ENCODE measurements around the gene PARN.
A peak's percentile ranks its signal among the peaks of the same experiment; 100 is the strongest.
"Not testable (repeated sequence)": the region's sequence is repeated elsewhere in the genome, so short reads cannot be mapped to it uniquely, and the experiment has no call there.

PARN gene

DNA sequence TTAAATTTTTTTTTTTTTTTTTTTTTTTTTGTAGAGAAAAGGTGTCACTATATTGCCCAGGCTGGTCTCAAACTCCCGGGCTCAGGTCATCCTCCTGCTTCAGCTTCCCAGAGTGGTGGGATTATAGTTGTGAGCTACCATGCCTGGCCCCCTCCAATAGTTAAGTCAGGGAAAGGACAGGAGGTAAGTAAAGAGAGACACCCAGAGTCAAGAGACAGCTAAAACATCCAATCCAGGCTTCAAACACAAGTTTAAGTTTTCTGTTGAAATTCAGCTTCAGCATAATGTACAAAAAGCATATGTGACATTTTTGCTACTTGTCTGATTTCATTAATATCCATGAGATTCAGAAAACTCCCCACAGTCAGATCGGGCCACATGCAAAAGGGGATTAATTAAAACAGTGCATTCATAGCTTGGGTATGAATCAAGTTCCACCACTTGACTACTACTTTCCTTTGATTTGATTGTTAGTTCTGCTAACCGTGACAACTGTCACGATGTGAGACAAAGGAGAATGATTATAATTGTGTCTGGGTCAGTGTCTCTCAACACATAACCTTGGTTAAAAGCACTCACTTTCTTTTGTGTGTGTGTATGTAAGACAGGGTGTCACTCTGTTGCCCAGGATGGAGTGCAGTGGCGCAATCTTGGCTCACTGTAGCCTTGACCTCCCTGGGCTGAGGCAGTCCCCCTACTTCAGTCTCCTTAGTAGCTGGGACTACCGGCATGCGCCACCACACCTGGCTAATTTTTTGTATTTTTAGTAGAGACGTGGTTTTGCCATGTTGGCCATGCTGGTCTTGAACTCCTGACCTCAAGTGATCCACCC lies 184.9 kb downstream of the PARN start:
- TF ChIP-seq CTCF (IDR thresholded peaks at IDR 0.05; ENCODE audit: low read depth, low read length): no peak
- in situ Hi-C loops (cut with HindIII; ENCODE audit: low sequenced_read_pairs): no loop called here
- no peak for DNase-seq (ENCODE audit: low read depth, low spot score)
- H3K4me3 ChIP-seq (ENCODE audit: low read depth, low read length): no peak overlapping the region

DNA sequence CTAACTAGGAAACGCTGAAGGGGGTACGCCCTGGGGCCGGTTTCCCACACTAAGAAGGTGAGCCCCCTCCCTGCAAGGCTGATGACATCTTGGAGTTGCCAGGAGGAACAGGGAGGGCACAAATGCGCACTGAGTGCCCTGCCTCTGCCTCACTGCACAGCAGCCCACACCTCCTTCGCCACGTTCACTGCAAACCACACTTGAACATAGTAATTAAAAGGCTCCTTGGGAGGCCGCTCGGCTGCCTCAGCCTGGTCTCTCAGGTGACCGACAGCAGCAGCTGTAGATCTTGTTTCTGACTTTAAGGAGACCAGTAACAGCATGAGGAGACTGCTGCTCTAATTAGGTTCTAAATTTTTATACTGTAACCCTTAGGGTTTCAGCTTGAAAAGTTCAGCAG lies 188.5 kb downstream of the PARN start:
- in situ Hi-C loops (cut with HindIII; ENCODE audit: low sequenced_read_pairs); DNase-seq (ENCODE audit: low read depth, low spot score); H3K4me3 ChIP-seq (ENCODE audit: low read depth, low read length): not testable (repeated sequence)

DNA sequence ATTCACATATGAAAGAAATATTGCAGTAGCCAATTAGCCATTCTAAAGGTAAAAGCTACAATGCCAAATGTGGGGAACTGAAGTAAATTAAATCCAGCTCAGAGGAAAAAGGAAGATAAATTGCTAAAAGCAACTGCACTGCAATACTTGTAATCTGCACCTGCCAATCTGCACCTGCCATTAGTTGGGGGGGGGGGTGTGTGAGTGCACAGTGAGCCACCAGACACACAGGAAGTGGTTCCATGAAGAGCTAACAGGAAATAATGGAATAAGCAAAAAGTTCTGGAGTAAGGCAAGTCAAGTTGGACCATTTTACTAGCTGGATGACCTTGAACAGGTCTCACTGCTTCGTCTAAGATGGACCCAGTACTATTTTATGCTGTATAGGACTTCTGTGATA lies 191.8 kb downstream of the PARN start:
- in situ Hi-C loops (cut with HindIII; ENCODE audit: low sequenced_read_pairs): no loop called here
- no peak for TF ChIP-seq CTCF (IDR thresholded peaks at IDR 0.05; ENCODE audit: low read depth, low read length)
- DNase-seq (ENCODE audit: low read depth, low spot score): no peak

GRCh38 chr16:14437426-14437825 lies 192.6 kb downstream of the PARN start:
- in situ Hi-C loops (cut with HindIII; ENCODE audit: low sequenced_read_pairs): no loop called here
- H3K4me3 ChIP-seq (ENCODE audit: low read depth, low read length): no peak overlapping the region
- no peak for DNase-seq (ENCODE audit: low read depth, low spot score)
- no peak for TF ChIP-seq CTCF (IDR thresholded peaks at IDR 0.05; ENCODE audit: low read depth, low read length)

More for the DNA sequence above, 191.8 kb downstream of the PARN start:
- no peak overlapping the region for H3K4me3 ChIP-seq (ENCODE audit: low read depth, low read length)

GRCh38 chr16:14436401-14436955 lies 193.6 kb downstream of the PARN start:
- DNase-seq (ENCODE audit: low read depth, low spot score): peak; percentile 25
- no peak overlapping the region for H3K4me3 ChIP-seq (ENCODE audit: low read depth, low read length)
- TF ChIP-seq CTCF (IDR thresholded peaks at IDR 0.05; ENCODE audit: low read depth, low read length): no peak
- in situ Hi-C loops (cut with HindIII; ENCODE audit: low sequenced_read_pairs): no loop called here

DNA sequence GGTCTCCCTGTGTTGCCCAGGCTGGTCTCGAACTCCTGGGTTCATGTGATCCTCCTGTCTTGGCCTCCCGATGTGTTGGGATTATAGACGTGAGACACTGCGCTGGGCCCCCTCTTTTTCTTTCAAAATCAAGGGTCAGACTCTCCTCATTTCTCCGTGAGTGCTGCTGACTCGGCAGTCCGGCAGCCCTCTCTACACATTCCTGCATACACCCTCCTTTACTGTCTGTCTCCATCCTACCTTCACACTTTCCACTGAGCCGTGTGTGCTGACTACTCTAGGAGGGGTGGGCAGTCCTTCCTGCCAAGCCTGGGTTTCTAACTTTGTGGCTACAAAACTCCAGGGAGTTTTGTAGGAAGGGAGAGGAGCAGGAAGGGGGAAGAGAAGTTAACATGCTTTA lies 195.2 kb downstream of the PARN start:
- no peak overlapping the region for H3K4me3 ChIP-seq (ENCODE audit: low read depth, low read length)
- TF ChIP-seq CTCF (IDR thresholded peaks at IDR 0.05; ENCODE audit: low read depth, low read length): no peak
- no peak for DNase-seq (ENCODE audit: low read depth, low spot score)
- in situ Hi-C loops (cut with HindIII; ENCODE audit: low sequenced_read_pairs): no loop called here

GRCh38 chr16:14428971-14429637 lies 201.0 kb downstream of the PARN start:
- DNase-seq (ENCODE audit: low read depth, low spot score); in situ Hi-C loops (cut with HindIII; ENCODE audit: low sequenced_read_pairs); H3K4me3 ChIP-seq (ENCODE audit: low read depth, low read length): not testable (repeated sequence)

All from astrocyte of the spinal cord (primary cell).